DMS153 treated with DMSO at 0.1 percent for 48 hours (cell line): ENCODE measurements around the gene PDPR.
"Not testable (repeated sequence)": the region's sequence is repeated elsewhere in the genome, so short reads cannot be mapped to it uniquely, and the experiment has no call there.

Experiments used
- DNase-seq: peaks from one replicate; lab custom pipeline; 2025; ENCODE audit not compliant: unreplicated experiment; lab: John Stamatoyannopoulos, UW

PDPR gene

GRCh38 chr16:70160821-70161220 lies 46.7 kb downstream of the PDPR start:
- DNase-seq = no peak

GRCh38 chr16:70161350-70161749 lies 47.2 kb downstream of the PDPR start:
- no peak for DNase-seq

- DNase-seq = no peak
These were observed 47.9 kb downstream of the PDPR start for GRCh38 chr16:70162041-70162451.

GRCh38 chr16:70163596-70163995 lies 49.5 kb downstream of the PDPR start:
- DNase-seq = no peak

DNA sequence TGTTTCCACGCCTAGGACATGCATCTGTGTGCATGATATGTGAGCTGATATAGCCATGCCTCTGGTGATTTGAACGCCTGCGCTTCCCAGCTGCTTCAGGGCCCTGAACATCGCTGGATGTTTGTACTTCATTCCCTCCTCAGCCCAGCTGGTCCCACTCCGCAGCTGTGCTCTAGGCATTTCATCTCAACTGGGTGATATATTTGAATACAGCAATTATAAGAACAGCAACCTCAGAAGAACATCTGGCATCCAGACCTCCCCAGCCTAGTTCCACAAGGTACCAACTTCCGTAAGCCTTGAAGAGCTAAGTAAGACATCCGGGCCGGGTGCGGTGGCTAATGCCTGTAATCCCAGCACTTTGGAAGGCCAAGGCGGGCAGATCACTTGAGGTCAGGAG lies 52.6 kb downstream of the PDPR start:
- DNase-seq = not testable (repeated sequence)

DNA sequence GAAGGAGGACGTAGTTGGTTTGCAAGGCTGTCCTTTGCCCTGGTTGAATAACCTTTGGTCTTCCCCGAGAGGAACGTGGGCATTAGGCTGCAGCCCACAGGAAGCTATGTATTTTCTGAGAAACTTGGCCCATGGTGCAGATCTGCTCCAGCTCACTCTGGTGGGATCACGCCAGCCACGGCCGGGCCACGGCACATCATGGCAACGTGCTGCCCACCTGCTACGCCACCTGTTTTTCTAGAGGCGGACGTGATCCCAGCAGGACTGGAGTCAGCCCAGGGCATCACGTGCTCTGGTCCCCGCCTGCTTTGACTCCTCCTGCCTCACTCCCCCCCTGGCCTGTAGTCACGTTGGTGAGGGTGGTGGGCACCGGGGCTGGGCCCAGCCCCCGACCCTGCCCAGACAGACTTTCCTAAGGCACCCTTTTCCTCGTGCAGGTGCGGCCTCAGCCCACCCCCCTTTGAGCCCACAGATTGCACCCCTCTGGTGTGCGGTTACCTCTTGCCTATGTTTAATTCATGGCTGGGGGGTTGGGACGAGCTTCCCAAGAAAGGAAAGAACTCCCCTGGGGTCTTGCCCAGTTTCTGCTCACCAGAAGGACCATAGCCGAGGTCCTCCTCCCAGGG lies 59.2 kb downstream of the PDPR start, which contains the start of gene CLEC18C:
TSS of gene CLEC18C (plus strand) at position 576 of the 626 bp plus-strand sequence. CDS start 492 bp downstream, outside the sequence.
- not testable (repeated sequence) for DNase-seq

GRCh38 chr16:70173916-70174315 lies 59.8 kb downstream of the PDPR start:
- not testable (repeated sequence) for DNase-seq

- not testable (repeated sequence) for DNase-seq
These were observed 60.3 kb downstream of the PDPR start for GRCh38 chr16:70174387-70174932.

DNA sequence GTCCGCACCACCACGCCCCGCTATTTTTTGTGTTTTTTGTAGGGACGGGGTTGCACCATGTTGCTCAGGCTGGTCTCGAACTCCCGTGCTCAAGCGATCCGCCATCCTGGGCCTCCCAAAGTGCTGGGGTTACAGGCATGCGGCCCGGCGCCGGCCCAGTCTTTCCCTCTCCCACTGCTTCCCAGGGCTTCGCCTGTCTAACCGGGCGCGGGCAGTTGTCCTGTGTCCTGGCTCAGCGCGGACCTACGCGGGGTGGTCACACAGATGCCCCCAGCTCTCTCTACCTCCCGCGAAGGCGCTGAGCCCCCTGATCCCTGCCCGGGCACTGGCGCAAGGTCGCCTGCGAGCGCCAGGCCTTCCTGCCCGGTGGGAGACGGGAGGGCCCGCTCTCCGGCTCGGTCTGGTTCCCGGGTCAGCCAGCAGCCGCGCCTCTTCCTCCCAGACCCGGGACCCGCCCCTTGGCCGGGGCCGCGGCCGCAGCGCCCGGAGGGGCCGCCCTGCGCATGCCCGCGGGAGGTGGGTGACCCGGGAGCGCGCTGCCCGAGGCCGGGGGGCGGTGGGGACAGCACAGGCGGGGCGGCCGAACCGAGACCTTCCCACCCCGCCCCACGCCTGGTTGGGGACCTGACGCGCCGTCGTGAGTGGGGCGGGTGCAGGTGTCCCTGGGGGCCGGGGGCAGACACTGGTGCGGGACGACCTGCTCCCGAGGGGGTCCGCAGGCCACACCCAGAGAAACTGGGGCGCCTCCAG lies 73.9 kb downstream of the PDPR start:
- not testable (repeated sequence) for DNase-seq

- DNase-seq = not testable (repeated sequence)
These were observed 74.4 kb downstream of the PDPR start for GRCh38 chr16:70188608-70188915.

GRCh38 chr16:70190574-70190973 lies 76.4 kb downstream of the PDPR start:
- not testable (repeated sequence) for DNase-seq

DNA sequence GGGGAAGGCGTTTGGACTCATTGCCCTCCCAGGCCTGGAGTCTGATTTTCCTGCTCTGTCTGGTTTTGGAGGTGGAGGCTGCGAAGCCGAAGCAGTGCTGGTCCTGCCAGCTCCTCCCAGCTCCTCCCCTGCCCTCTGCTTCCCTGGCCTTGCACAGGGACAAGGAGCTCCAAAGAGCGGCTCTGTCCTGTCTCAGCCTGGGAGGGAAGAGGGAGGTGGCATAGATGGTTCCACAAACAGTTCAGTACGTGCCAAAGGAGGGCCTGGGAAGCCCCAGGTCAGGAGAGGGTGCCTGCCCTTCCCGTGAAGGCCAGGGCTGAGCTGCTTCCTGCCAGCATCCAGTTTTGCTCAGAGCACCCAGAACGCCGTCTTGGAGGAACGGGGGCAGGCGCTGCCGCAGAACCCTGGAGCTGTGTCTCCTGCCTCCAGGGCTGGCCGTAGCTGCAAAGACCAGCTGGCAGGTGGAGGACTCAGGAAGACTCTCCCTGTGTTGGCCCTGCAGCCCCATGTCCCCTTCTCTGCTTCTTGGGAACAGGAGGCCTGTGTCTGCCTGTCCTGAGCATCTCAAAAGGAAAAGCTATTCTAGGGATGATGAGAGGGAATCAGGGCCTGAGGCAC lies 82.7 kb downstream of the PDPR start:
- not testable (repeated sequence) for DNase-seq

GRCh38 chr16:70197611-70198010 lies 83.5 kb downstream of the PDPR start:
- not testable (repeated sequence) for DNase-seq

DNA sequence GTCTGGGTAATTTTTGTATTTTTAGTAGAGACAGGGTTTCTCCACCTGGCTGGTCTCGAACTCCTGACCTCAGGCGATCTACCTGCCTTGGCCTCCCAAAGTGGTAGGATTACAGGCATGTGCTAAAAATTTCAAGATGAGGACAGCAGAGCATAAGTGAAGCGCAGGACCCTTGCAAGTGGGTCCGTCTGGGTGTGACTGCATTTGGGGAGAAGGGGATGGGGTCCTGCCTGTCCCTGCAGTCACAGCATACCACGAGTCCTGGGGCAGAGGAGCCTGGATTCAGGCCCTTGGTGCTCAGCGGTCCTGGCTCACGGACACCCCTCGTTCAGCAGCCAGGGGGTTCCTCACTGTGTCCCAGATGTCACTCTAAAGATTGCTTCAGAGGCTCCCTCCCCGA lies 84.1 kb downstream of the PDPR start:
- DNase-seq = not testable (repeated sequence)

GRCh38 chr16:70198666-70199065 lies 84.5 kb downstream of the PDPR start:
- DNase-seq = not testable (repeated sequence)

- not testable (repeated sequence) for DNase-seq
These were observed 85.0 kb downstream of the PDPR start for GRCh38 chr16:70199170-70199569.

- not testable (repeated sequence) for DNase-seq
These were observed 85.9 kb downstream of the PDPR start for GRCh38 chr16:70200063-70200462.

GRCh38 chr16:70203508-70203907 lies 89.4 kb downstream of the PDPR start:
- not testable (repeated sequence) for DNase-seq

- DNase-seq = not testable (repeated sequence)
These were observed 89.9 kb downstream of the PDPR start for GRCh38 chr16:70204010-70204409.

GRCh38 chr16:70204668-70205405 lies 90.7 kb downstream of the PDPR start:
- DNase-seq = not testable (repeated sequence)

- not testable (repeated sequence) for DNase-seq
These were observed 92.2 kb downstream of the PDPR start for GRCh38 chr16:70206382-70206781.
